Activated CD4-positive, alpha-beta memory T cell treated with anti-CD3 and anti-CD28 coated beads, Interleukin-2, amount 10 ng/mL, durations not matched to agents 7 days and 5 days (primary cell): ENCODE data around the gene RIPK4. TPM values are rescaled to one million over a fixed set of nuclear protein-coding genes. Genes with fewer than 3 reads are reported as not detected.

Experiments used
- CTCF ChIA-PET: fragments of 350-600 bp; sonication (Branson Sonifier 250); formaldehyde crosslinking; loops from one replicate; lab custom pipeline; 2021; ENCODE audit warnings: antibody characterized with exemption, inconsistent platforms; lab: Charles Lee
- POLR2A ChIA-PET: fragments of 350-600 bp; sonication (Branson Sonifier 250); formaldehyde crosslinking; loops from one replicate; lab custom pipeline; 2021; ENCODE audit warnings: antibody characterized with exemption; lab: Charles Lee
- DNase-seq: peaks from one replicate; pipeline ENCODE4 v3.0.0-alpha.2; 2020
- H3K27ac Mint-ChIP-seq: one replicate; pipeline ENCODE4 v1.8.0; 2021; ENCODE audit warnings: mild to moderate bottlenecking, mixed read lengths
- H3K27me3 Mint-ChIP-seq: one replicate; pipeline ENCODE4 v1.8.0; 2021; ENCODE audit warnings: mixed read lengths
- H3K36me3 Mint-ChIP-seq: one replicate; pipeline ENCODE4 v1.8.0; 2021; ENCODE audit warnings: low read depth, mixed read lengths
- H3K4me1 Mint-ChIP-seq: one replicate; pipeline ENCODE4 v1.8.0; 2021; ENCODE audit warnings: mixed read lengths
- H3K4me3 Mint-ChIP-seq: one replicate; pipeline ENCODE4 v1.8.0; 2021; ENCODE audit warnings: mild to moderate bottlenecking, mixed read lengths
- H3K9me3 Mint-ChIP-seq: one replicate; pipeline ENCODE4 v1.8.0; 2021; ENCODE audit warnings: mixed read lengths
- total RNA-seq, 2 experiments: library from RNA; stranded (reverse); gene quantifications; one replicate each; pipeline ENCODE4 v1.2.3, GENCODE V29; 2021

Gene RIPK4
- total RNA-seq, 2 experiments from 2014 or later = not detected

- H3K4me1 Mint-ChIP-seq = no peaks in the 10 kb centered on the region
These were observed 14.6 kb downstream of the RIPK4 start for GRCh38 chr21:41752231-41752681.

GRCh38 chr21:41751611-41752011 is 15.2 kb downstream of the RIPK4 start:
- H3K36me3 Mint-ChIP-seq = no peaks in the 10 kb centered on the region
- H3K4me1 Mint-ChIP-seq = no peaks in the 10 kb centered on the region
- no peaks in the 10 kb centered on the region for H3K27me3 Mint-ChIP-seq
- H3K4me3 Mint-ChIP-seq = no peak overlapping the region
- H3K9me3 Mint-ChIP-seq = no peaks in the 10 kb centered on the region
- no peak overlapping the region for H3K27ac Mint-ChIP-seq
- ChIA-PET CTCF (interaction anchor here (0.8 kb wide), 1 partner anchor 65 kb away, joined by 3 read pairs; no protein-coding TSS in a partner anchor), POLR2A (no interaction called here)
- DNase-seq = no peak

More at GRCh38 chr21:41752231-41752681, 14.6 kb downstream of the RIPK4 start:
- no peak overlapping the region for H3K27ac Mint-ChIP-seq
- H3K9me3 Mint-ChIP-seq = no peaks in the 10 kb centered on the region
- no peak for DNase-seq
- H3K27me3 Mint-ChIP-seq = no peaks in the 10 kb centered on the region
- ChIA-PET POLR2A (no interaction called here), CTCF (interaction anchor here (0.8 kb wide), 1 partner anchor 64 kb away, joined by 3 read pairs; no protein-coding TSS in a partner anchor)
- no peak overlapping the region for H3K4me3 Mint-ChIP-seq
- H3K36me3 Mint-ChIP-seq = no peaks in the 10 kb centered on the region

- no peaks in the 10 kb centered on the region for H3K27me3 Mint-ChIP-seq
- CTCF ChIA-PET = no interaction called here
These were observed 16.2 kb downstream of the RIPK4 start for GRCh38 chr21:41750532-41751151.

GRCh38 chr21:41750051-41750450 is 16.8 kb downstream of the RIPK4 start:
- Mint-ChIP-seq H3K27me3 (no peaks in the 10 kb centered on the region), H3K27ac (no peak overlapping the region), H3K4me3 (no peak overlapping the region), H3K4me1 (no peaks in the 10 kb centered on the region), H3K9me3 (no peaks in the 10 kb centered on the region), H3K36me3 (no peaks in the 10 kb centered on the region)
- CTCF ChIA-PET = no interaction called here
- POLR2A ChIA-PET = no interaction called here
- no peak for DNase-seq

More at GRCh38 chr21:41750532-41751151, 16.2 kb downstream of the RIPK4 start:
- Mint-ChIP-seq H3K27ac (no peak overlapping the region), H3K9me3 (no peaks in the 10 kb centered on the region), H3K4me1 (no peaks in the 10 kb centered on the region), H3K4me3 (no peak overlapping the region), H3K36me3 (no peaks in the 10 kb centered on the region)
- DNase-seq = no peak
- POLR2A ChIA-PET = no interaction called here

- Mint-ChIP-seq H3K36me3 (no peaks in the 10 kb centered on the region), H3K27me3 (no peaks in the 10 kb centered on the region), H3K4me3 (no peak overlapping the region), H3K9me3 (no peaks in the 10 kb centered on the region), H3K27ac (no peak overlapping the region), H3K4me1 (no peaks in the 10 kb centered on the region)
- POLR2A ChIA-PET = no interaction called here
- CTCF ChIA-PET = no interaction called here
- no peak for DNase-seq
These were observed 17.6 kb downstream of the RIPK4 start for GRCh38 chr21:41749286-41749685.

- Mint-ChIP-seq H3K4me3 (no peak overlapping the region), H3K27me3 (no peaks in the 10 kb centered on the region), H3K4me1 (no peaks in the 10 kb centered on the region), H3K36me3 (no peaks in the 10 kb centered on the region), H3K27ac (no peak overlapping the region), H3K9me3 (no peaks in the 10 kb centered on the region)
- CTCF ChIA-PET = interaction anchor here (1.0 kb wide), 1 partner anchor 43 kb away, joined by 3 read pairs; no protein-coding TSS in a partner anchor
- POLR2A ChIA-PET = no interaction called here
- DNase-seq = no peak
These were observed 18.7 kb downstream of the RIPK4 start for GRCh38 chr21:41747943-41748738.

- POLR2A ChIA-PET = no interaction called here
These were observed 20.2 kb downstream of the RIPK4 start for GRCh38 chr21:41746744-41747006.

GRCh38 chr21:41745971-41746743 is 20.7 kb downstream of the RIPK4 start:
- Mint-ChIP-seq H3K27ac (no peak overlapping the region), H3K4me3 (no peak overlapping the region), H3K9me3 (no peaks in the 10 kb centered on the region), H3K4me1 (no peaks in the 10 kb centered on the region), H3K36me3 (no peaks in the 10 kb centered on the region), H3K27me3 (no peaks in the 10 kb centered on the region)
- ChIA-PET POLR2A (no interaction called here), CTCF (no interaction called here)
- DNase-seq = no peak

More at GRCh38 chr21:41746744-41747006, 20.2 kb downstream of the RIPK4 start:
- Mint-ChIP-seq H3K27me3 (no peaks in the 10 kb centered on the region), H3K4me1 (no peaks in the 10 kb centered on the region), H3K4me3 (no peak overlapping the region), H3K9me3 (no peaks in the 10 kb centered on the region), H3K36me3 (no peaks in the 10 kb centered on the region), H3K27ac (no peak overlapping the region)
- DNase-seq = no peak
- CTCF ChIA-PET = no interaction called here

- H3K27ac Mint-ChIP-seq = no peak overlapping the region
- no peaks in the 10 kb centered on the region for H3K9me3 Mint-ChIP-seq
- DNase-seq = no peak
- no peaks in the 10 kb centered on the region for H3K36me3 Mint-ChIP-seq
- no peaks in the 10 kb centered on the region for H3K4me1 Mint-ChIP-seq
- CTCF ChIA-PET = interaction anchor here (0.6 kb wide), 1 partner anchor 71 kb away, joined by 3 read pairs; no protein-coding TSS in a partner anchor
- no peaks in the 10 kb centered on the region for H3K27me3 Mint-ChIP-seq
- no peak overlapping the region for H3K4me3 Mint-ChIP-seq
- POLR2A ChIA-PET = no interaction called here
These were observed 21.6 kb downstream of the RIPK4 start for GRCh38 chr21:41745026-41745820.

- DNase-seq = no peak
- Mint-ChIP-seq H3K4me3 (no peak overlapping the region), H3K27me3 (no peaks in the 10 kb centered on the region), H3K4me1 (no peaks in the 10 kb centered on the region), H3K36me3 (no peaks in the 10 kb centered on the region), H3K9me3 (no peaks in the 10 kb centered on the region), H3K27ac (no peak overlapping the region)
- ChIA-PET CTCF (interaction anchor here (1.1 kb wide), 1 partner anchor 9 kb away, joined by 3 read pairs; no protein-coding TSS in a partner anchor), POLR2A (no interaction called here)
These were observed 22.6 kb downstream of the RIPK4 start for GRCh38 chr21:41744028-41744930.

GRCh38 chr21:41743321-41744027 is 23.4 kb downstream of the RIPK4 start:
- CTCF ChIA-PET = interaction anchor here (1.1 kb wide), 1 partner anchor 10 kb away, joined by 3 read pairs; no protein-coding TSS in a partner anchor

More at GRCh38 chr21:41743321-41744027, 23.4 kb downstream of the RIPK4 start:
- POLR2A ChIA-PET = no interaction called here
- Mint-ChIP-seq H3K36me3 (no peaks in the 10 kb centered on the region), H3K27me3 (no peaks in the 10 kb centered on the region), H3K27ac (no peak overlapping the region), H3K4me3 (no peak overlapping the region), H3K4me1 (no peaks in the 10 kb centered on the region), H3K9me3 (no peaks in the 10 kb centered on the region)
- DNase-seq = no peak
